ENCODE data around the gene UCN2.

DNA sequence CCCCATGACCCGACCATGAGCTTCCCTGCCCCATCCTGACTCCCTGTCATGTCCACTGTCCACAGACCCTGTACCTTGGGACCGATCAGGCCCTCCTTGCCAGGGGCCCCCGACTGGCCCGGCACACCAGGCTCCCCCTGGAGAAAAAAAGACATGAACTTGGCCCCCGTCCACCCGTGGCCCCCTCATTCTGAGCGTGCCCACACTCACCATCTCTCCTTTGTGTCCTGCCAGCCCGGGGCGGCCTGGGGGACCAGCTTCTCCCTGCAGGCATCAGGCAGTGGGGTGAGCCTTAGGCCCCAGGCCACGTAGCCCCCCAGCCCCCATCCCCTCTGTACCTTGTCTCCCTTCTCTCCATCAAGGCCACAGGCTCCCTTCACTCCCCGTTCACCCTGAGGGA is 3.9 kb upstream of the UCN2 start:
- TF ChIP-seq POLR2A (IDR thresholded peaks at IDR 0.05), result no peak
- TF ChIP-seq, protein P1, sequence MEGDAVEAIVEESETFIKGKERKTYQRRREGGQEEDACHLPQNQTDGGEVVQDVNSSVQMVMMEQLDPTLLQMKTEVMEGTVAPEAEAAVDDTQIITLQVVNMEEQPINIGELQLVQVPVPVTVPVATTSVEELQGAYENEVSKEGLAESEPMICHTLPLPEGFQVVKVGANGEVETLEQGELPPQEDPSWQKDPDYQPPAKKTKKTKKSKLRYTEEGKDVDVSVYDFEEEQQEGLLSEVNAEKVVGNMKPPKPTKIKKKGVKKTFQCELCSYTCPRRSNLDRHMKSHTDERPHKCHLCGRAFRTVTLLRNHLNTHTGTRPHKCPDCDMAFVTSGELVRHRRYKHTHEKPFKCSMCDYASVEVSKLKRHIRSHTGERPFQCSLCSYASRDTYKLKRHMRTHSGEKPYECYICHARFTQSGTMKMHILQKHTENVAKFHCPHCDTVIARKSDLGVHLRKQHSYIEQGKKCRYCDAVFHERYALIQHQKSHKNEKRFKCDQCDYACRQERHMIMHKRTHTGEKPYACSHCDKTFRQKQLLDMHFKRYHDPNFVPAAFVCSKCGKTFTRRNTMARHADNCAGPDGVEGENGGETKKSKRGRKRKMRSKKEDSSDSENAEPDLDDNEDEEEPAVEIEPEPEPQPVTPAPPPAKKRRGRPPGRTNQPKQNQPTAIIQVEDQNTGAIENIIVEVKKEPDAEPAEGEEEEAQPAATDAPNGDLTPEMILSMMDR (IDR thresholded peaks at IDR 0.05), result no peak
